ENCODE measurements around the gene PTPRF. TPM values are rescaled to one million over a fixed set of nuclear protein-coding genes. Genes with fewer than 3 reads are reported as not detected.

The PTPRF gene
- total RNA-seq, 1 donor from 2014 or later, result 66.7 TPM

DNA sequence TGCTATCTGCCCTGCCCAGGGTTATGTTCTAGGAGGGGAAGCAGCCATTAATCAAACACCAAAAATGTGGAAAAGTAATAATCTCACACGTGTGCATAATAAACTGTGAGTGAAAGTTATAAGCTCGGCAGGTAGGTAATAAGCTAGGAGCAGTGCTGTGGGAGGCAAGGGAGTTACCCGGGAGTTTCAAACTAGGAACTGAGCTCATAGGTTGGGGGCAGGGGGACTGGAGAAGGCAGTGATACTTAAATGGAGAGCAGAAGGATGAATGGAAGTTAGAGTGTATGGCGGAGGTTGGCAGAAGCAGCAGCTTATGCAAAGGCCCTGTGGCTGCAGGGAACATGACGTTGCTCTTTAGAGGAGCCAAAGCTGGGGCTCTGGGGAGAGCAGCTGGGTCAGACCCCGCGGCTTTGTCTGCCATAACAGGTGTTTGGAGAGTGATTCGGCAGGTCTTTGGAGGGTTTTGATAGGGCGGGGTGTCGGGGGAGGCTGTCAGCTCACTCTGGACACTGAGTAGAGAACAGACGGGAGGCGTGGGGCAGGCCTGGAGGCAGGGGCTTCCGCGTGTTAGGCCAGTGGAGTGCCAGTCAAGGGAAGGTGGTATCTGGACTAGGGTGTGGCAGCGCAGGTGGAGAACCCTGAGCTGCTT is 20.0 kb downstream of the PTPRF start:
- H3K27me3 Mint-ChIP-seq (ENCODE audit: low read depth), result no peaks in the 10 kb centered on the region
- H3K4me3 Mint-ChIP-seq (ENCODE audit: unreplicated experiment), result no peak overlapping the region
- no peak for TF ChIP-seq CTCF (IDR thresholded peaks at IDR 0.05)
- H3K9me3 Mint-ChIP-seq (ENCODE audit: low read depth), result no peaks in the 10 kb centered on the region
- H3K4me1 Mint-ChIP-seq (ENCODE audit: low read depth), result peaks cover 3% of the 10 kb centered on the region
- H3K36me3 Mint-ChIP-seq (ENCODE audit: low read depth), result peaks cover 9% of the 10 kb centered on the region
- no peak overlapping the region for H3K27ac Mint-ChIP-seq (ENCODE audit: unreplicated experiment)
- no peak for DNase-seq (ENCODE audit: low spot score)

DNA sequence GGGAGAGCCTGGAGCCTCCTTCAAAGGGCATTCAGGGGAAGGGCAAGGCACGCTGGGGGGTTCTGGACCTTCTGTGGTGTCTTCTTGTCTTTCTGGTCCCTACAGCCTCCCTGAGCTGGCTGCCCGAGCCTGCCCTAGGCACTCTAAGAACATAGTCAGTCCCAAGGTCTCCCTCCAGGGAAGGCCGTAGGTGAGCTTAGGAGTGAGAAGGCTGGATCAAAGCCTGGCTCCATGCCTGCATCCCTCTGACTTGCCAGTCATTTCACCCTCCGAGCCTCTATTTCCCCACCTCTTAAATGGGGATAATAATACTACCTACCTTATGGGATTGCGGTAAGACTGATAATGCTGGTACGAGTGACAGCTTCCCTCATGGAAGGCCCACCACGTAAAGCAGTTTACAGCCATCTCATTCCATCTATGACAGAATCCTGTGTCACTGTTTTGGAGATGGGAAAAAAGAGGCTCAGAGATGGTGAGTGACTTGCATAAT is 20.8 kb downstream of the PTPRF start:
- Mint-ChIP-seq H3K27ac (ENCODE audit: unreplicated experiment) (no peak overlapping the region), H3K4me1 (ENCODE audit: low read depth) (peaks cover 3% of the 10 kb centered on the region), H3K36me3 (ENCODE audit: low read depth) (peaks cover 12% of the 10 kb centered on the region), H3K27me3 (ENCODE audit: low read depth) (no peaks in the 10 kb centered on the region), H3K9me3 (ENCODE audit: low read depth) (no peaks in the 10 kb centered on the region), H3K4me3 (ENCODE audit: unreplicated experiment) (no peak overlapping the region)
- TF ChIP-seq CTCF (IDR thresholded peaks at IDR 0.05), result no peak
- DNase-seq (ENCODE audit: low spot score), result no peak

DNA sequence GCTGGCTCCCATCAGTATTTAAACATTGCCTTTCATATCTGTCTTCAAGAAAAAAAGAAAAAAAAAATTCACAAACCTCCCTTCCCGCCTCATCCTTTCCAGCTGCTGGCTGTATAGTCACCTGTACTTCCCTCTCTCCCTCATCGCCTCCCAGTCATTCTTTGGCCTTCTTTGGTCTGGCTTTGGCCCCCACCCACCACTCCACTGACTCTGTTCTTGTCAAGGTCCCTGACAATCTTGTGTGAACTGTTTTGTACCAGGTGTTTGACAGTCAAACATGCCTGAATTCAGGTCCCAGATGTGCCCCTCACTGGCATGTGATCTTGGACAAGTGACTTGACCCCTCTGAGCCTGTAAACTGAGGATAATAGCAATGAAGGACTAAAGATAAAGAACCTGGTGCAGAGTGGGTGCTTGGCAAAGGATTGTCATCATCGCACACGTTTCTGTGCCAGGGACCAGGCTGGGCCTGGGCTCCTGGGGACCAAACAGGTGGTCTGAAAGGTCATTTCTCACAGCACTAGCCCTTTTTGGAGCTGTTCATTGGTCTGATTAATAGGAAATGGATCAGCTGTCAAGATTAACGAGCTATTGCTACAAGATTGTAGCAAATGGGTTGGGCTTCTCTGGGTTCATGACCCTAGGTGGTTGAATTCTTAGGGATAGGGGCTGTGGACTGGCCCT is 21.5 kb downstream of the PTPRF start:
- Mint-ChIP-seq H3K27ac (ENCODE audit: unreplicated experiment) (peak overlapping the region; percentile 29), H3K4me1 (ENCODE audit: low read depth) (peaks cover 3% of the 10 kb centered on the region), H3K9me3 (ENCODE audit: low read depth) (no peaks in the 10 kb centered on the region), H3K27me3 (ENCODE audit: low read depth) (no peaks in the 10 kb centered on the region), H3K36me3 (ENCODE audit: low read depth) (peaks cover 12% of the 10 kb centered on the region), H3K4me3 (ENCODE audit: unreplicated experiment) (no peak overlapping the region)
- no peak for DNase-seq (ENCODE audit: low spot score)
- no peak for TF ChIP-seq CTCF (IDR thresholded peaks at IDR 0.05)

DNA sequence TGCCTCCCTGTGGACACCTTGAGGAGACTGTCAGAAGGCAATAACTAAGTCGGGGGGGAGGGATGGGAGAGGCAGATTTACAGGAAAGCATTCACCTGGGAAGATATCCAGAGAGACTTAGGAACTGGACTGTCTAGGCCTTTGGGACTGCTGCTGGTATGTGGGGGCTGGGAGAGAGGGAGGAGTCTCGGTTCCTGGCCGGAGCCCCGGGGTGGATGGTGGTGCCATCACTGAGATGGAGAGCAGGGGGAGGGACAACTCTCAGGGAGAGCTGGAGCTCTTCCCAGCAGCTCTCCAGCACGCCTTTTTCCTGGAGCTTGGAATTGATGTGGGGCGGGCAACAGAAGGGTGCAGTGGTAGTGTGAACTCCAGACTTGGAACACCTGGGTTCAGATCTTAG is 22.1 kb downstream of the PTPRF start:
- Mint-ChIP-seq H3K27ac (ENCODE audit: unreplicated experiment) (no peak overlapping the region), H3K9me3 (ENCODE audit: low read depth) (no peaks in the 10 kb centered on the region), H3K4me1 (ENCODE audit: low read depth) (peaks cover 6% of the 10 kb centered on the region), H3K27me3 (ENCODE audit: low read depth) (no peaks in the 10 kb centered on the region), H3K36me3 (ENCODE audit: low read depth) (peaks cover 10% of the 10 kb centered on the region), H3K4me3 (ENCODE audit: unreplicated experiment) (no peak overlapping the region)
- no peak for TF ChIP-seq CTCF (IDR thresholded peaks at IDR 0.05)
- no peak for DNase-seq (ENCODE audit: low spot score)

- peak; percentile 75 for TF ChIP-seq CTCF (IDR thresholded peaks at IDR 0.05)
- Mint-ChIP-seq H3K9me3 (ENCODE audit: low read depth) (no peaks in the 10 kb centered on the region), H3K27me3 (ENCODE audit: low read depth) (no peaks in the 10 kb centered on the region), H3K36me3 (ENCODE audit: low read depth) (peaks cover 9% of the 10 kb centered on the region), H3K27ac (ENCODE audit: unreplicated experiment) (no peak overlapping the region), H3K4me1 (ENCODE audit: low read depth) (peaks cover 6% of the 10 kb centered on the region), H3K4me3 (ENCODE audit: unreplicated experiment) (no peak overlapping the region)
- DNase-seq (ENCODE audit: low spot score), result no peak
Measured at GRCh38 chr1:43554444-43554992, 23.8 kb downstream of the PTPRF start.
